CD8-positive, alpha-beta memory T cell (primary cell): ENCODE data around the gene DSTN. TPM values are rescaled to one million over a fixed set of nuclear protein-coding genes. Genes with fewer than 3 reads are reported as not detected.

Experiments
- CTCF ChIA-PET: fragments of 350-600 bp; sonication (Branson Sonifier 250); formaldehyde crosslinking; loops from one replicate; lab custom pipeline; 2021; ENCODE audit warnings: antibody characterized with exemption; lab: Charles Lee
- POLR2A ChIA-PET: fragments of 350-600 bp; sonication (Branson Sonifier 250); formaldehyde crosslinking; loops from one replicate; lab custom pipeline; 2021; ENCODE audit warnings: antibody characterized with exemption; lab: Charles Lee
- DNase-seq, 5 donors: peaks; one replicate each; pipeline versions ENCODE4 v3.0.0 to v3.0.0-alpha.2; 2020 to 2022; ENCODE audit warnings: mixed read lengths in 1 of 5
- H3K27ac ChIP-seq: one replicate; pipeline ENCODE4 v1.7.0; 2013; ENCODE audit warnings: low read depth, mild to moderate bottlenecking, low read length, moderate library complexity
- H3K27me3 ChIP-seq: 2 replicates; pipeline ENCODE4 v1.7.0; 2013; ENCODE audit warnings: low read length, mild to moderate bottlenecking; ENCODE audit not compliant: insufficient read depth, poor library complexity, severe bottlenecking
- H3K36me3 ChIP-seq: 2 replicates; pipeline ENCODE4 v1.7.0; 2013; ENCODE audit warnings: mild to moderate bottlenecking, low read length, moderate library complexity; ENCODE audit not compliant: insufficient read depth
- H3K4me1 ChIP-seq: 2 replicates; pipeline ENCODE4 v1.7.0; 2013; ENCODE audit warnings: mild to moderate bottlenecking, low read length, moderate library complexity; ENCODE audit not compliant: insufficient read depth
- H3K4me3 ChIP-seq: 2 replicates; pipeline ENCODE4 v1.7.0; 2013; ENCODE audit warnings: mild to moderate bottlenecking, low read length
- H3K9me3 ChIP-seq: 2 replicates; pipeline ENCODE4 v1.7.0; 2013; ENCODE audit warnings: mild to moderate bottlenecking, low read length
- H3K27ac Mint-ChIP-seq, 8 donors: one replicate each; pipeline ENCODE4 v1.8.0; 2020 to 2021; ENCODE audit warnings: mixed read lengths in 8 of 8, mild to moderate bottlenecking in 6 of 8, inconsistent platforms in 3 of 8, moderate library complexity in 3 of 8
- H3K27me3 Mint-ChIP-seq, 2 donors: one replicate each; pipeline ENCODE4 v1.8.0; 2020 to 2021; ENCODE audit warnings: mixed read lengths in 2 of 2, mild to moderate bottlenecking in 1 of 2, moderate library complexity in 1 of 2
- H3K36me3 Mint-ChIP-seq, 3 donors: one replicate each; pipeline ENCODE4 v1.8.0; 2020 to 2021; ENCODE audit warnings: mixed read lengths in 3 of 3, inconsistent platforms in 1 of 3, mild to moderate bottlenecking in 1 of 3
- H3K4me1 Mint-ChIP-seq, 3 donors: one replicate each; pipeline ENCODE4 v1.8.0; 2020 to 2021; ENCODE audit warnings: mixed read lengths in 3 of 3, inconsistent platforms in 1 of 3, mild to moderate bottlenecking in 1 of 3
- H3K4me3 Mint-ChIP-seq, 7 donors: one replicate each; pipeline ENCODE4 v1.8.0; 2020 to 2021; ENCODE audit warnings: mixed read lengths in 7 of 7, mild to moderate bottlenecking in 6 of 7, moderate library complexity in 4 of 7, inconsistent platforms in 2 of 7
- H3K9me3 Mint-ChIP-seq, 5 donors: one replicate each; pipeline ENCODE4 v1.8.0; 2020 to 2022; ENCODE audit warnings: mixed read lengths in 5 of 5, mild to moderate bottlenecking in 3 of 5, moderate library complexity in 2 of 5, inconsistent platforms in 1 of 5
- polyA plus RNA-seq: library from polyadenylated mRNA; unstranded; fragments of 300-500 nt; fragmentation: Illumina TruSeq; gene quantifications from one replicate; pipeline ENCODE4 v1.2.3, GENCODE V29; 2021
- total RNA-seq, 2 experiments: library from RNA; stranded (reverse); gene quantifications; one replicate each; pipeline ENCODE4 v1.2.3, GENCODE V29; 2021

DSTN gene
- total and polyA plus RNA-seq, 3 experiments from 2014 or later: 66.4 to 135 (median 66.9) TPM

DNA sequence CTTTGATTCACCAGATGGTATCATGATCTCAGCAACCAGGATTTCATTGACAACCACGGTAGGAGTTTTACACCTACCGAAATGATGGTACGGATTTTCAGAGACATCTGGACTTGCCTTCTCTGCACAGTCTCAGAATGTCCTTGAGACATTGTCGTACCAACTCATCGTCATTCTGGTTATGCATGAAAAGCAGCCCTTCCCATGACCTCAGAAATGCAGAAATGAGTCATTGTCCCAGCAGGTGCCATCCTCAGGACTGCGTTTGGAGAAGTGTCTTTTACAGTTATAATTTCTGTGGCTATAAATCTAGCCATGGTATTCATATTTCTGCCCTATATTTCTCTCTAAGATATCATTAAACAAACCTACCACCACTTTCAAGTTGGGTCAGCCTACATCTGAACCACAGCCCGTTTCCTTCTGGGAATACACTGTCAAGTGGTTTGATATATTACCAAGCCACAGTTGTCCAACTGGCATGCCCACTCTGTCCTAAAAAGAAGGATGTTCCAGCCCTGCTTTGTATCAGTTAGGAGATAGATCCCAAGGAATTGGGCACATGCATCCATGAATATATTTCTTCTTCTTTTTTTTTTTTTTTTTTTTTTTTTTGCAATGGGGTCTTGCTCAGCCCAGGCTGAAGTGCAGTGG is 31.2 kb upstream of the DSTN start:
- H3K36me3 Mint-ChIP-seq: no peaks in the 10 kb centered on the region
- H3K4me3 Mint-ChIP-seq: no peak overlapping the region
- no peaks in the 10 kb centered on the region for H3K9me3 ChIP-seq
- CTCF ChIA-PET: interaction anchor here (1.5 to 1.7 kb wide), 2 partner anchors 33 to 79 kb away, joined by 7 read pairs; no protein-coding TSS in a partner anchor
- POLR2A ChIA-PET: no interaction called here
- peaks cover 7% of the 10 kb centered on the region for H3K4me1 ChIP-seq
- peaks cover 8% of the 10 kb centered on the region for H3K27me3 ChIP-seq
- peaks cover 16 to 47% of the 10 kb centered on the region in 2 donors for H3K27me3 Mint-ChIP-seq
- H3K9me3 Mint-ChIP-seq: no peaks in the 10 kb centered on the region
- H3K36me3 ChIP-seq: no peaks in the 10 kb centered on the region
- no peak for DNase-seq
- no peak overlapping the region for H3K4me3 ChIP-seq
- H3K27ac Mint-ChIP-seq: no peak overlapping the region
- H3K27ac ChIP-seq: no peak overlapping the region
- peaks cover 3 to 8% (median 6%) of the 10 kb centered on the region in 3 donors for H3K4me1 Mint-ChIP-seq

DNA sequence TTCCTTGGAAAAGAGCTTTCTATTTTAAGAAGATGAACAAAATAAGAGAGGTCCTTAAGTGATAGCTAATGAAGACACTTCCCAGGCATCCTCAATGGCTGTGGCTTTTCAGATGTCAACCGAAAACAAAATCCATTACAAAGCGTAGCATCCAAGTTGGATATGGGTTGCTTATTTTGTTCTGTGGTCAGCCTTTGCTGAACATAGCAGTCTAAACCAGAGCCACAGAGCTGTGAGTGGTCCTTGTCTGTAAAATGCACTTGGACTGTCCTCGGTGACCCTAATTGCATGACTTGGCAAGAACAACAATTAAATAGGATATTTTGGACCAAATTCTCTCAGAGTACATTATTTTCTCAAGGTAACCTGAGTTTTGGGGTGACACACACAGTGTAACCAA is 28.3 kb upstream of the DSTN start:
- Mint-ChIP-seq H3K9me3 (no peaks in the 10 kb centered on the region), H3K4me1 (peaks cover 0 to 6% (median 5%) of the 10 kb centered on the region in 3 donors), H3K27ac (no peak overlapping the region), H3K4me3 (no peak overlapping the region), H3K36me3 (peaks cover 0 to 1% (median 0%) of the 10 kb centered on the region in 3 donors), H3K27me3 (peaks cover 15 to 61% of the 10 kb centered on the region in 2 donors)
- H3K27me3 ChIP-seq: peaks cover 8% of the 10 kb centered on the region
- H3K4me3 ChIP-seq: no peak overlapping the region
- no peak overlapping the region for H3K27ac ChIP-seq
- no peak for DNase-seq
- no peaks in the 10 kb centered on the region for H3K36me3 ChIP-seq
- ChIA-PET CTCF (no interaction called here), POLR2A (no interaction called here)
- no peaks in the 10 kb centered on the region for H3K9me3 ChIP-seq
- H3K4me1 ChIP-seq: peaks cover 7% of the 10 kb centered on the region

DNA sequence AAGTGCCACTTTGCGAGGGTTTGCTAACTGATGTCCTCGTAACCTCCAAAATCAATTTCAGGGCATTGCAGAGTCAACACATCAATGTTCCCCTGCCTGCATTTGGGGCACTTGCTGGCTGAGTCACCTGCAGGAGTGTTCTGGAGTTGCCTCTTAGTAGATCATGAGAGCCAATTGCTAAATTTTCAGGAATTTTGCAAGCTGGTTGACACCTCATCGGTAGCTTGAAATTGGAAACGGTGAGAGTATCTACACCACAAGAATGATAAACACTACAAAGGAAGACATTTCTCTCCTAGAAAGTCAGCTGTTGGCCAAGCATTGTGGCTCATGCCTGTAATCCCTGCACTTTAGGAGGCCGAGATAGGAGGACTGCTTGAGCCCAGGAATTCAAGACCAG is 27.9 kb upstream of the DSTN start:
- ChIA-PET POLR2A (no interaction called here), CTCF (no interaction called here)
- Mint-ChIP-seq H3K4me3 (no peak overlapping the region), H3K4me1 (peaks cover 0 to 2% (median 2%) of the 10 kb centered on the region in 3 donors), H3K27ac (no peak overlapping the region), H3K9me3 (no peaks in the 10 kb centered on the region), H3K27me3 (peaks cover 12 to 57% of the 10 kb centered on the region in 2 donors), H3K36me3 (peaks cover 0 to 1% (median 0%) of the 10 kb centered on the region in 3 donors)
- Histone ChIP-seq H3K27me3 (peaks cover 7% of the 10 kb centered on the region), H3K9me3 (no peaks in the 10 kb centered on the region), H3K36me3 (no peaks in the 10 kb centered on the region), H3K4me3 (no peak overlapping the region), H3K4me1 (peaks cover 3% of the 10 kb centered on the region), H3K27ac (no peak overlapping the region)
- DNase-seq: no peak

DNA sequence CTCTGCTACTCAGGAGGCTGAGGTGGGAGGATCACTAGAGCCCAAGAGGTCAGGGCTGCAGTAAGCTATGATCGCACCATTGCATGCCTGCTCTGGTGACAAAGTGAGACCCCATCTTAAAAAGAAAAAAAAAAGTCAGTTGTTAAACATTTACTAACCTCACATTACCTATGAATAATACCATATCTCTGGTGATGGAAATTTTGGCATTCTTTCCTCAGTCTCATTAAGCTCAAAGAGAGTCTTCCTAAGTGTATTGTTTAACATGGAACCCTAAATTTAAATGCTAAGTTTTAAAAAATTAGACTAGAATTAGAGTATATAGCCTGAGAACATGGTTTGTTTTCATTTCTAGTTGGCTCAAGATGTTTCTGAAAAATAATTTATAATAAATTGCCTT is 27.4 kb upstream of the DSTN start:
- ChIA-PET POLR2A (no interaction called here), CTCF (interaction anchor here (1.4 kb wide), 1 partner anchor 75 kb away, joined by 4 read pairs; no protein-coding TSS in a partner anchor)
- Mint-ChIP-seq H3K9me3 (no peaks in the 10 kb centered on the region), H3K27ac (no peak overlapping the region), H3K4me1 (no peaks in the 10 kb centered on the region), H3K4me3 (no peak overlapping the region), H3K36me3 (peaks cover 0 to 1% (median 0%) of the 10 kb centered on the region in 3 donors), H3K27me3 (peaks cover 12 to 53% of the 10 kb centered on the region in 2 donors)
- H3K4me3 ChIP-seq: no peak overlapping the region
- H3K36me3 ChIP-seq: no peaks in the 10 kb centered on the region
- no peak overlapping the region for H3K27ac ChIP-seq
- peaks cover 3% of the 10 kb centered on the region for H3K27me3 ChIP-seq
- DNase-seq: no peak
- H3K9me3 ChIP-seq: no peaks in the 10 kb centered on the region
- H3K4me1 ChIP-seq: no peaks in the 10 kb centered on the region

DNA sequence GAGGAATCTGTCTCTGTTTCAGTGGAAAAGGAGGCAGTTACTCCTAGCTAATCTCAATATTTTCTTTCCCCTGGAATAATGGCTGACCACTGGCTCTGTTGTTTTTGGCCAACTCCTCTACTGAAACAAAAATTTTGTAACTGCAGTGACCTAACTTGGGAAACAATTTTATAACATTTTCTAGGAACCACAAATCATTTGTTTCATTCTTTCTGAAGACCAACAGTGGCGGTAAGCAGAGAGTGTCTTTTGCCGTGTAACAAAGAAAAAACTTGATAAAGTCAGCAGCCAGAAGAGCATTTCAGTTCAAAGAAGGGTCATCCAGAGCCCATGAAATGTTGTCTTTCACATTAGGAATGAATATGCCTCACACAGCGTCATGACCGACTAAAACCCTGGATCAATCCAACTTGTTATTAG is 26.9 kb upstream of the DSTN start:
- Mint-ChIP-seq H3K27me3 (peaks cover 12 to 48% of the 10 kb centered on the region in 2 donors), H3K27ac (no peak overlapping the region), H3K4me1 (no peaks in the 10 kb centered on the region), H3K36me3 (peaks cover 0 to 1% (median 0%) of the 10 kb centered on the region in 3 donors), H3K4me3 (no peak overlapping the region), H3K9me3 (no peaks in the 10 kb centered on the region)
- H3K27me3 ChIP-seq: no peaks in the 10 kb centered on the region
- CTCF ChIA-PET: interaction anchor here (1.4 kb wide), 1 partner anchor 74 kb away, joined by 4 read pairs; no protein-coding TSS in a partner anchor
- H3K27ac ChIP-seq: no peak overlapping the region
- no peaks in the 10 kb centered on the region for H3K4me1 ChIP-seq
- POLR2A ChIA-PET: no interaction called here
- H3K36me3 ChIP-seq: no peaks in the 10 kb centered on the region
- no peaks in the 10 kb centered on the region for H3K9me3 ChIP-seq
- no peak for DNase-seq
- H3K4me3 ChIP-seq: no peak overlapping the region

DNA sequence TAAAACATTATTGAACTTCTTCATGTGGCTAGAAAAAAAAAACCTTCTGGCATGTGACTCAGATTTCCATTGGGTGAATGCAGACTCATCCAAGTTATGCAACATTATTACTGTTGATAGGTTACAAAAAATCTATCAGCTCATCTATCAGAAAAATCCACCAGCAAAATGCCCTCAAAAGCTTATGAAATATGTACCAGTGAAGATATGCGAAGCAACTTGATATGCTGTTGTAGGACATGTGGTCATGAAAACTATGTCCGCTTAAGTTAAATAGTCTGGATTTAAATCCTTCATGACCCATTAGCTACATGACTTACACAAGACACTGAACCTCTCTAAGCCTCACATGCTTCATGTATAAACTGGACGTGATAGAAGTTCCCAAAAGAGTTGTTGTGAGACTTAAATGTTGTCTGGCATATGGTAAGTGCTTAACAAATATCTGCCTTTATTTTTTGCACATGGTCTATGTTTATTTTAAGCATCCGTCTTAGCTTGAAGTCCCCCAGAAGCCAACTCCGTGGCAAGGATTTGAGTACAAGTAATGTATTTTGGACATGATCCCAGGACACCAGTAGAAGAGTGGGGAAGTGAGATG is 26.2 kb upstream of the DSTN start:
- H3K9me3 ChIP-seq: no peaks in the 10 kb centered on the region
- no peak overlapping the region for H3K4me3 ChIP-seq
- no peaks in the 10 kb centered on the region for H3K36me3 ChIP-seq
- no peaks in the 10 kb centered on the region for H3K4me1 ChIP-seq
- Mint-ChIP-seq H3K27ac (no peak overlapping the region), H3K9me3 (no peaks in the 10 kb centered on the region), H3K4me3 (no peak overlapping the region), H3K4me1 (no peaks in the 10 kb centered on the region), H3K36me3 (peaks cover 0 to 1% (median 0%) of the 10 kb centered on the region in 3 donors), H3K27me3 (peaks cover 12 to 44% of the 10 kb centered on the region in 2 donors)
- no peak for DNase-seq
- H3K27me3 ChIP-seq: no peaks in the 10 kb centered on the region
- ChIA-PET POLR2A (no interaction called here), CTCF (interaction anchor here (1.3 to 1.4 kb wide), 2 partner anchors 39 to 73 kb away, joined by 3 to 4 read pairs; no protein-coding TSS in a partner anchor)
- no peak overlapping the region for H3K27ac ChIP-seq

DNA sequence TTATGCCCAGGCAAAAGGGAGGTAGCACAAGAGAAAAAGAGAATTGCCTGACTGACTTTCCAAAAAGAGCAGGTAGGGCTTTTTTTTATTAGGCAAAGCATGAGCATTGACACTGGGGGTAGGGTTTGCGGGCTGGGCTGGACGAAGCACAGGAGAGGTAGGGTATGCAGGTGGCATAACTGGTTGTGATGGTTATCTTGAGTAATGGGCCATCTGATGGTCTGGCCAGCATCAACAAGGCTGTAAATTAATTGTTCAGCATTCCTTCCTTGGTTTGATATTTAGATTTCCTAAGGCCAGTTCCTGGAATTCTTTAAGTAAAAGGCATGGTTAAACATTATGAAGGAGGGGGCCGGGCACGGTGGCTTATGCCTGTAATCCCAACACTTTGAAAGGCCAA is 24.7 kb upstream of the DSTN start:
- Histone ChIP-seq H3K27me3 (no peaks in the 10 kb centered on the region), H3K4me1 (no peaks in the 10 kb centered on the region), H3K9me3 (no peaks in the 10 kb centered on the region), H3K36me3 (no peaks in the 10 kb centered on the region), H3K27ac (no peak overlapping the region), H3K4me3 (no peak overlapping the region)
- no peaks in the 10 kb centered on the region for H3K9me3 Mint-ChIP-seq
- POLR2A ChIA-PET: interaction anchor here (0.7 kb wide), 1 partner anchor 15 kb away, joined by 3 read pairs; no protein-coding TSS in a partner anchor
- H3K27me3 Mint-ChIP-seq: peaks cover 7 to 47% of the 10 kb centered on the region in 2 donors
- H3K4me3 Mint-ChIP-seq: no peak overlapping the region
- CTCF ChIA-PET: interaction anchor here (0.7 to 1.3 kb wide), 3 partner anchors 26 to 73 kb away, joined by 3 read pairs; no protein-coding TSS in a partner anchor
- no peaks in the 10 kb centered on the region for H3K4me1 Mint-ChIP-seq
- H3K36me3 Mint-ChIP-seq: peaks cover 0 to 1% (median 0%) of the 10 kb centered on the region in 3 donors
- no peak overlapping the region for H3K27ac Mint-ChIP-seq
- DNase-seq: no peak

DNA sequence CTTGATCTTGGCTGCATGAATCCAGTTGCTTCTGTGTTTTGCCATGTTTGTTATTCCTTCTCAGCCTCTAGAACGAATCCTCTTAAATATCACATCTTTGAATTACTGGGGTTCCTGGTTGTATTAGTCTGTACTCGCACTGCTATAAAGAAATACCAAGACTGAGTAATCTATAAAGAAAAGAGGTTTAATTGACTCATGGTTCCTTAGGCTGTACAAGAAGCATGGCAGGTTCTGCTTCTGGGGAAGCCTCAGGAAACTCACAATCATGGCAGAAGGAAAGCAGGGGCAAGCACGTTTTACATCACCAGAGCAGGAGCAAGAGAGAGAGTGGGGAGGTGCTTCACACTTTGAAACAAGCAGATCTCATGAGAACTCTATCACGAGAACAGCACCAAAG is 20.7 kb upstream of the DSTN start:
- H3K36me3 ChIP-seq: no peaks in the 10 kb centered on the region
- no peak overlapping the region for H3K27ac Mint-ChIP-seq
- DNase-seq: no peak
- no peaks in the 10 kb centered on the region for H3K4me1 Mint-ChIP-seq
- ChIA-PET POLR2A (no interaction called here), CTCF (no interaction called here)
- no peaks in the 10 kb centered on the region for H3K9me3 ChIP-seq
- peaks cover 0 to 1% (median 0%) of the 10 kb centered on the region in 3 donors for H3K36me3 Mint-ChIP-seq
- no peak overlapping the region for H3K4me3 Mint-ChIP-seq
- H3K27me3 ChIP-seq: no peaks in the 10 kb centered on the region
- H3K4me3 ChIP-seq: no peak overlapping the region
- no peak overlapping the region for H3K27ac ChIP-seq
- H3K27me3 Mint-ChIP-seq: peaks cover 5 to 17% of the 10 kb centered on the region in 2 donors
- H3K9me3 Mint-ChIP-seq: no peaks in the 10 kb centered on the region
- no peaks in the 10 kb centered on the region for H3K4me1 ChIP-seq
